K562 (cell line): ENCODE data around the gene CCL27. TPM values are rescaled to one million over a fixed set of nuclear protein-coding genes. Genes with fewer than 3 reads are reported as not detected.

Experiments used
- ATAC-seq: fragments of 200-7000 bp; cut with Tn5 transposase; 3 replicates; pipeline ENCODE4 v1.9.1; 2020; ENCODE audit warnings: moderate library complexity
- BruUV-seq: library from RNA; stranded (reverse); fragments of 400-500 nt; replicated peaks from 2 replicates; lab custom pipeline; 2021; lab: Mats Ljungman, UMichigan
- CTCF ChIA-PET: fragments of 300-600 bp; formaldehyde crosslinking; extraction: SDS; loops from one replicate; lab custom pipeline; 2021; ENCODE audit warnings: low intra/inter-chr PET ratio; lab: Yijun Ruan, JAX
- POLR2A ChIA-PET: fragments of 300-600, 350-650 bp; sonication (Branson Sonifier 250); formaldehyde crosslinking; extraction: SDS; loops from one replicate; lab custom pipeline; 2021; ENCODE audit warnings: antibody characterized with exemption, inconsistent platforms; lab: Yijun Ruan, JAX
- DNase-seq, 4 experiments: peaks; one replicate each; pipeline versions ENCODE4 v3.0.0 to v3.0.0-alpha.2; 2011 to 2018; ENCODE audit warnings: low spot score in 3 of 4, mixed read lengths in 3 of 4; ENCODE audit errors: extremely low read depth in 1 of 4
- FAIRE-seq: peaks from 2 replicates; lab custom pipeline; 2011; peaks lifted over from hg19 to GRCh38; lab: Jason Lieb, UNC
- H2AFZ ChIP-seq: 2 replicates; pipeline ENCODE4 v1.6.0; 2011; ENCODE audit warnings: low read depth, low read length, control low read depth, inconsistent platforms
- H3K27ac ChIP-seq: fragments of 200-600 bp; 3 replicates; pipeline ENCODE4 v1.8.0; 2011; ENCODE audit warnings: low read depth, mild to moderate bottlenecking, control low read depth, inconsistent platforms, low read length, moderate library complexity, mixed read lengths; ENCODE audit errors: extremely low read depth
- H3K27me3 ChIP-seq, 2 experiments: fragments of 300-600 bp in 1 of 2; 2 replicates in 1 of 2; 3 replicates in 1 of 2; pipeline versions ENCODE4 v1.6.0 to v1.8.0; 2011; ENCODE audit warnings: inconsistent platforms in 2 of 2, low read length in 2 of 2, mild to moderate bottlenecking in 1 of 2, mixed read lengths in 1 of 2, moderate library complexity in 1 of 2; ENCODE audit not compliant: control insufficient read depth in 2 of 2, insufficient read depth in 2 of 2
- H3K36me3 ChIP-seq: fragments of 300-600 bp; 3 replicates; pipeline ENCODE4 v1.8.0; 2011; ENCODE audit warnings: mild to moderate bottlenecking, low read length, inconsistent platforms; ENCODE audit not compliant: control insufficient read depth, insufficient read depth
- H3K4me1 ChIP-seq, 2 experiments: fragments of 200-600 bp in 1 of 2; replicated peaks in 1 of 2; 2 replicates in 1 of 2; 3 replicates in 1 of 2; pipeline versions ENCODE4 v1.5.1 to v1.8.0; 2011; ENCODE audit warnings: inconsistent platforms in 2 of 2, low read length in 2 of 2, mild to moderate bottlenecking in 1 of 2, mixed read lengths in 1 of 2, moderate library complexity in 1 of 2; ENCODE audit not compliant: control insufficient read depth in 2 of 2, insufficient read depth in 2 of 2
- H3K4me2 ChIP-seq: 2 replicates; pipeline ENCODE4 v1.6.1; 2011; ENCODE audit warnings: low read length, control low read depth, inconsistent platforms, mixed read lengths; ENCODE audit not compliant: insufficient read depth
- H3K4me3 ChIP-seq: fragments of 200-600 bp; sonication (generic), shearing (Covaris generic); 2 replicates; pipeline ENCODE4 v1.5.1; 2016; ENCODE audit warnings: control low read depth, inconsistent platforms
- H3K79me2 ChIP-seq: fragments of 200-600 bp; 3 replicates; pipeline ENCODE4 v1.8.0; 2011; ENCODE audit warnings: low read length, inconsistent platforms; ENCODE audit not compliant: control insufficient read depth, insufficient read depth
- H3K9ac ChIP-seq, 2 experiments: 2 replicates each; pipeline versions ENCODE4 v1.6.0 to v1.6.1; 2011; ENCODE audit warnings: low read depth in 2 of 2, low read length in 2 of 2, control low read depth in 1 of 2, inconsistent platforms in 1 of 2, mild to moderate bottlenecking in 1 of 2, mixed read lengths in 1 of 2; ENCODE audit not compliant: insufficient read depth in 1 of 2
- H3K9me1 ChIP-seq: one replicate; pipeline ENCODE4 v1.6.0; 2011; ENCODE audit warnings: inconsistent platforms, mild to moderate bottlenecking, low read length, moderate library complexity; ENCODE audit not compliant: control insufficient read depth, insufficient read depth
- H3K9me3 ChIP-seq: replicated peaks from 2 replicates; pipeline ENCODE4 v1.5.1; 2011; ENCODE audit warnings: low read depth, low read length, inconsistent platforms; ENCODE audit not compliant: control insufficient read depth, insufficient read depth
- H4K20me1 ChIP-seq: replicated peaks from 2 replicates; pipeline ENCODE4 v1.6.1; 2011; ENCODE audit warnings: low read length, inconsistent platforms, mixed read lengths; ENCODE audit not compliant: control insufficient read depth, insufficient read depth
- DLX4 ChIP-seq: fragments of 250-450 bp; sonication (Bioruptor Pico); IDR thresholded peaks from 2 replicates; pipeline ENCODE4 v1.6.1; 2021; ENCODE audit warnings: mild to moderate bottlenecking
- ELK3 ChIP-seq: fragments of 450-650 bp; formaldehyde crosslinking; IDR thresholded peaks from 2 replicates; pipeline ENCODE4 v1.4.0; 2020; ENCODE audit warnings: mild to moderate bottlenecking
- GTF2E2 ChIP-seq: fragments of 200-800 bp; sonication (Bioruptor generic); IDR thresholded peaks from 2 replicates; pipeline ENCODE4 v1.6.1; 2016; ENCODE audit warnings: missing genetic modification characterization, missing compliant biosample characterization
- HLTF ChIP-seq: fragments of 450-650 bp; IDR thresholded peaks from 2 replicates; pipeline ENCODE4 v1.6.1; 2016
- NCOR1 ChIP-seq: fragments of 450-650 bp; IDR thresholded peaks from 2 replicates; pipeline ENCODE4 v1.6.1; 2016; ENCODE audit warnings: mild to moderate bottlenecking, moderate library complexity
- PCBP2 ChIP-seq: fragments of 200-400 bp; formaldehyde crosslinking; IDR thresholded peaks from 2 replicates; pipeline ENCODE4 v1.6.1; 2018; ENCODE audit warnings: low read length, low read depth, mild to moderate bottlenecking, moderate library complexity; ENCODE audit not compliant: poor library complexity, severe bottlenecking
- TCFL5 ChIP-seq: fragments of 250-450 bp; sonication (Bioruptor Pico); conservative IDR thresholded peaks from 2 replicates; pipeline ENCODE4 v1.6.1; 2021; ENCODE audit warnings: mild to moderate bottlenecking, moderate library complexity, matching md5 sums
- USF1 ChIP-seq: sonication (generic); formaldehyde crosslinking; IDR thresholded peaks from 2 replicates; pipeline ENCODE4 v1.9.0; 2022; ENCODE audit warnings: mild to moderate bottlenecking, missing genetic modification reagents
- ZC3H4 ChIP-seq: sonication (generic); formaldehyde crosslinking; IDR thresholded peaks from 2 replicates; pipeline ENCODE4 v1.9.0; 2021; ENCODE audit warnings: missing genetic modification reagents, borderline replicate concordance
- ZNF277 ChIP-seq: fragments of 250-450 bp; sonication (Bioruptor Pico); IDR thresholded peaks from 2 replicates; pipeline ENCODE4 v1.8.0; 2022; ENCODE audit warnings: inconsistent platforms, mild to moderate bottlenecking, moderate library complexity, borderline replicate concordance
- ZNF3 ChIP-seq: fragments of 250-450 bp; sonication (Bioruptor Pico); IDR thresholded peaks from 2 replicates; pipeline ENCODE4 v1.5.0; 2021; ENCODE audit warnings: mild to moderate bottlenecking, moderate library complexity
- ZNF354B ChIP-seq: fragments of 250-450 bp; sonication (Bioruptor Pico); IDR thresholded peaks from 2 replicates; pipeline ENCODE4 v1.4.0; 2020
- WGBS: fragments of 100-300 bp; shearing (Covaris generic); methylation state at CpG from one replicate; pipeline ENCODE4 v1.1.6; 2016; ENCODE audit warnings: low coverage, mixed read lengths; ENCODE audit not compliant: insufficient coverage; ENCODE audit errors: missing lambda C conversion rate; 5-methylcytosine and 5-hydroxymethylcytosine counted together
- in situ Hi-C: fragments of 300-500 bp; cut with MboI; formaldehyde crosslinking; loops from 4 replicates; pipeline ENCODE4 v1.15.0; 2018; ENCODE audit warnings: inconsistent platforms, mixed read lengths
- intact Hi-C: fragments of 100-400 bp; cut with micrococcal nuclease; formaldehyde crosslinking; loops from 2 replicates; pipeline ENCODE4 v1.14.2; 2022
- polyA plus RNA-seq, 8 experiments: library from polyadenylated mRNA; depleted of rRNA in 4 of 8; stranded (reverse) in 5 of 8; unstranded in 3 of 8; fragments of >200 nt; fragmentation: Nextera tagmentation in 2 of 8; fragmentation: Illumina TruSeq in 1 of 8; extraction: Ambion mirVana in 2 of 8; extraction: Trizol in 1 of 8; gene quantifications; 2 replicates each; pipeline versions ENCODE4 v1.2.1 to v1.2.3, GENCODE V29; 2011 to 2014; ENCODE audit warnings: inconsistent platforms in 1 of 8, missing spikeins in 1 of 8
- total RNA-seq, 7 experiments: library from RNA; depleted of rRNA in 6 of 7; stranded (reverse); fragments of >200 nt in 6 of 7; fragmentation: Illumina TruSeq in 2 of 7; extraction: Trizol in 2 of 7; gene quantifications; 2 replicates each; pipeline versions ENCODE4 v1.2.1 to v1.2.3, GENCODE V29; 2011 to 2021; ENCODE audit warnings: low replicate concordance in 1 of 7

Gene CCL27
- total and polyA plus RNA-seq, 9 of the 15 experiments (the other 6 are each of a cell fraction or from before 2014, with no cell fraction given): 0.10 to 0.53 (median 0.27) TPM; not detected in 5

GRCh38 chr9:34623374-34624235 is 38.9 kb downstream of the CCL27 start:
- H3K9me3 ChIP-seq: no peaks in the 10 kb centered on the region
- CTCF ChIA-PET: no interaction called here
- no peak overlapping the region for H3K4me3 ChIP-seq
- no peak overlapping the region for H3K4me2 ChIP-seq
- H3K27me3 ChIP-seq: peaks cover 9 to 35% of the 10 kb centered on the region in 2 experiments; a peak in 4 of 5 replicates
- no peak overlapping the region for H2AFZ ChIP-seq
- FAIRE-seq (no peak), ATAC-seq (no peak), DNase-seq (no peak)
- H4K20me1 ChIP-seq: no peaks in the 10 kb centered on the region
- H3K9me1 ChIP-seq: no peaks in the 10 kb centered on the region
- no TSS peak for BruUV-seq
- intact Hi-C loops (no loop called here), in situ Hi-C loops (no loop called here)
- no peak for TF ChIP-seq ZNF277 (CRISPR knock-in tag)
- no peak for TF ChIP-seq ZC3H4 (CRISPR knock-in tag)
- TF ChIP-seq ZNF354B (CRISPR knock-in tag): no peak
- no peak for TF ChIP-seq GTF2E2 (tag)
- no peak for TF ChIP-seq NCOR1
- no peak for TF ChIP-seq PCBP2
- TF ChIP-seq USF1 (CRISPR knock-in tag): no peak
- TF ChIP-seq ELK3 (CRISPR knock-in tag): no peak
- no peak for TF ChIP-seq ZNF3 (CRISPR knock-in tag)
- TF ChIP-seq TCFL5 (CRISPR knock-in tag): no peak
- TF ChIP-seq DLX4 (CRISPR knock-in tag): no peak
- TF ChIP-seq HLTF: no peak
- H3K79me2 ChIP-seq: no peaks in the 10 kb centered on the region; the same call in 2 of the 3 replicates
- POLR2A ChIA-PET: no interaction called here
- 78% methylated on average over 12 of the region's 63 CpGs for WGBS
- no peak overlapping the region for H3K9ac ChIP-seq
- H3K4me1 ChIP-seq: peaks cover 5 to 18% of the 10 kb centered on the region in 2 experiments; a peak in 3 of 5 replicates
- no peaks in the 10 kb centered on the region for H3K36me3 ChIP-seq
- H3K27ac ChIP-seq: no peak overlapping the region
